GM19035 (cell line): ENCODE measurements around the gene PDE4D.

ENCODE experiments used
- ATAC-seq: cut with Tn5 transposase; IDR thresholded peaks from one replicate; pipeline ENCODE4 v1.9.1; 2021; ENCODE audit not compliant: unreplicated experiment

Gene PDE4D

DNA sequence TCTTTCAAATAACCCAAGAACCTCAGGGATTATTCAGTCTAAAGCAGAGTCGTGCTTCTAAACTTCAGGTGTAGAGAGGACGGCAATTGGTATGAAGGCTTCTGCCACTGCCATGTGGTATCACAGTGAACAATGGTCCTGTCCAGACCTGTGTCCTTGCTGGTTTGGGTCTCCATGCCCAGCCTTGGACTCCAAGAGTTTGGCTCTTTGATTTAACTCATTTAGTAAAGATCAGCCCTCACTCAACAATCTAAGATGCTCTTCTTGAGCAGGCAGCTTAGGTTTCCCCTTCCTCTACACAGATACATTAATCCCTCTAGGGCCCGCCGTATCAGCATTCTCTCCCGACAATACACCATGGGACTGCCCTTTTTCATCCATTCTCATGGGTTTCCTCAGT is 792.7 kb downstream of the PDE4D start:
- ATAC-seq: no peak

DNA sequence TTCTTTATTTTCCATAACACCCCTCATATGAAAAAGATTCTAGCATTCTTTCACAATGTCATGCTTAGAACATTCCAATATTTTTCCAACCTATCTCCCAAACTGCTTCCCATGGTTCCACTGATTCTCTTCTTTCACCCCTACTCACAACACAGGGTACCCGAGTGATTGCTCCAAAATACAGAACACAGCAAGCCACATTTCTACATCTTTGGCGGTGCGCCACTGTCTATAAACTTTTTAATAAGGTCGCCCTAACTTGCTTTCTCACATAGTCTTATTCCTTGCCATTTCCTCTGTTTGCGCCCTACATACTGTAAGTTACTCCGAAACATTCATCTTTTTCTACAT is 793.6 kb downstream of the PDE4D start:
- no peak for ATAC-seq

DNA sequence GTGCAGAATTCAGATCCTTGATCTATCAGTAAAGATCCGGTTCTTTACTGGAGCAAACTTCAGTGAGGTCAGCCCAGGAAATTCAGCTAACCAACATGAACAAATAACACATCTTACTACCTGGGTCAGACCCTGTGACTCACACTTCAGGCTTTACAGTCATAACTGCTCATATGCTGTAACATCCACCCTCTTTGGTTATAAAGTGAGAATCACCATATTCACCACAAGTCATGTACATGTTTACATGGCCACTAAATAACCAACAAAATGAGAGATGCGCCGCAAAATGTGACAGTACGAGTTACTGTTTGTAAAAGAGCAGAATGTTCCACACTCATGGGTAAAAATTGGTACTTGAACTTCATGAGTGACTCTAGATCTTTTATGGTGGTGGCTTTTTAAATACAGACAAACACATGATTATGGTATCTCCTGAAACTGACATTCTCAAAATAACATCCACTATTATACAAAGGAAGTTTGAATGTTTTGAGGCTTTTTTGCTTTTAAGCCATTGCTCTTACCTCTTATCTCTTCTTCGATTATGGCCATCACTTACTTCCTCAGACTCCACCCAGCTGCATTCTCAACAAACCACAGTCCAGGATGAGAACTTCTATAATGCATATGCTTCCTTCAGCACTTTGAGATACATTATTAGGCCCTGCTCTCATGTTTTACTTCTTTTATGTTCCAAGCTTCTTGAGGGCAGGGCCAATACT is 794.1 kb downstream of the PDE4D start:
- ATAC-seq: peak; percentile 92

GRCh38 chr5:59098743-59099142 is 794.8 kb downstream of the PDE4D start:
- no peak for ATAC-seq

GRCh38 chr5:59097712-59098111 is 795.8 kb downstream of the PDE4D start:
- ATAC-seq: no peak

DNA sequence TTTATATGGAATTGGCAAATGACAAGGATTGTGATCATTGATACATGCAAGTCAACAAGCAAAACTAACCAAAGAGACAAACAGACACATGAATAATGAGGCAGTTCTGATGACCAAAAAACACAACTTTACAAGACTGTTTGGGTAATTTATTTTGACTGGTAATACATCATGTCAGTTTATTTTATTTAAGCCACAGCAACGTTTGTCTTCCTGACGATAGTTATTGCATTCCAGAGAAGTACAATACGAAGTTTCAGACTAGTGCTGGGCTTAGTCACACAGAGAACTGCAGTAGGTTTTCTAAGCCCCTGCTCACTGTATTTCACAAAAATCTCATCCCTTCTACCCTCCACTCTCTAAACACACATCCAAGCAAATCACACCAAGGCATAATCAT is 796.4 kb downstream of the PDE4D start:
- ATAC-seq: no peak

DNA sequence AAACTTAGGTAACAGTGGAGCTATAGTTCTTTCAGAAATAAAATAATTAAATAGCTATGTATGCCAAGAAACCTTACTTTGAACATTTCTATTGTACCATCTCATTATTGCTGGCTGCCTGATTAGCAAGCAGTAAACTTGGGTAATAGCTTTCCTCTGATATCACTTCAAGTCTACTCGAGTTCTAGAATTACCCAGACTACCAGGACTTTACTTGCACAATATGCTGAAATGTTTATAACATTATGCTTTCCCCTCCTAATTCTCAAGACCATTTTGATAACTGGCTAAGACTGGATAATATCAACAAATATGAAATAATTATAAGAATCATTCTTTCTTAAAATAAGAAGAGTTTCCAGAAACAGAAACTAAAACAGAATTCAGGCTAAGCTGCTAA is 798.0 kb downstream of the PDE4D start:
- ATAC-seq: no peak

GRCh38 chr5:59094864-59095263 is 798.7 kb downstream of the PDE4D start:
- ATAC-seq: no peak

DNA sequence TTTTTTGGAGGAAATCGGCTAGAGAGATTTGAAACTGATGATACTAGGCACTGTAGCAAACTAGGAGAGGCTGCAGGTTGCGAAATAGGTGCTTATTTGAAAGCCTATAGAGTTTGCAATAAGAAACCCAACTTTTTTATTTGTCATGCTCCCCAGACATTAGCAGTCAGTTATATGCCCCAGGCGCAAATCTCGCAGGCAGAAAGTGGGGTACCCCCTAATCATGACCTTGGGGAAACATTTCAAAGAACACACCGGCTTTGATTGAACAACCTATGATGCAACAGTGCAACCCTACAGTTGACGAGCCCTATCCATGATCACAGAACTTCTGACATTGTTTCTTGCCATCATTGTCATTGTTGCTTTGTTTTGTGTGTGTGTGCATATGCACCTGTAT is 800.2 kb downstream of the PDE4D start:
- ATAC-seq: no peak

DNA sequence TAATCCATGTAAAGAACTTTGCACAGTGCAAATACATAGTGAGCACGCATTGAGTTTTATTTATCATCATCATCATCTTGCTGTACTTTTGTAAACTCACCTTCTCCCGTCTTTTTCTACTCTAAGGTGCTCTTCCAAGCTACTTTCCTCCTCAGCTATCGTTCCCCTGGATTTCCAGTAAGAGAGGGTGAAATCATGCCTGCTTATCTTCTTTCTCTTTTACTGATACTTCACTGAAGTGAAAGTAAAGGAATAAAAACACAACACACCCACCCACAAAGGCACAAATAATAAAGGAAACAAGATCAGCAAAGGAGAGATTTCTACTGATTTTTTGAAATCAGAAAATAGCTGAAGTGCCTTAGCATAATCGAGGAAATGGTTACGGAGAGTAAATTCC is 800.8 kb downstream of the PDE4D start:
- ATAC-seq: no peak

DNA sequence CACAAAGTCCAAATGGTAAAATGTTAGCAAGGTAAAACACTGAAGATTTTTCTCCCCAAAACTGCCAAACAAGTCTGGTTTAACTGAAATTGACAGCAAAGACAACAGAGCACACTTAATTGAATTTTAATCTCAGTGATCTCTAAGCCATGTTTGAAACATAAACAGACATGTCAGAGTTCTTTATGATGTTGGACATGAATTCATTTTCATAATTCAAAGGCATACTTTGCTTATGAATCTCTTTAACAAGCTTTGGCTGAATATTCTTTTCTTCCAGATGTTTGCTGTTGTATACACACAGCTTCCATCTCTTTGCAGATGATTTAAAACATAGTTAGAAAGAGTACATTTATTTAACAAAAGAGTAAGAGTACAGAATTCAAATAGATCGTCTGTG is 801.6 kb downstream of the PDE4D start:
- ATAC-seq: no peak

DNA sequence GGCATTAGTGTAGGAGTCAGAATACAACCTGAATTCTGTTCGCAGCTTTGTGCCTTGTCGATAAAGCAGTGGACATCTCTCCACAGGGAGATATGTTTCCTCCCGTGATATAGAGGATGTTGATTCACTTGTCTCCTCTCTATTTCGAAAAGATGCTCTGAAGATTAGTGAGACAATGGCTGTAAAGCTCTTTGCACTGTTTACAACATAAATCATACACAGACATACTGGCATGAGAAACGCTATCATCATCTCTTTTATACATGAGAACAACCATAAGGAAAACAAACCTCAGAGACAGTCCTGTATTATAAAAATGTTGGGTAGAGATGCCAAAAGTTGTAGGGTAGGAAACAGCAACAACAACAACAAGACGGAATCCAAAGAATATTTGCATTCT is 803.2 kb downstream of the PDE4D start:
- no peak for ATAC-seq

GRCh38 chr5:59089767-59090166 is 803.8 kb downstream of the PDE4D start:
- ATAC-seq: no peak

GRCh38 chr5:59088546-59088945 is 805.0 kb downstream of the PDE4D start:
- ATAC-seq: no peak

DNA sequence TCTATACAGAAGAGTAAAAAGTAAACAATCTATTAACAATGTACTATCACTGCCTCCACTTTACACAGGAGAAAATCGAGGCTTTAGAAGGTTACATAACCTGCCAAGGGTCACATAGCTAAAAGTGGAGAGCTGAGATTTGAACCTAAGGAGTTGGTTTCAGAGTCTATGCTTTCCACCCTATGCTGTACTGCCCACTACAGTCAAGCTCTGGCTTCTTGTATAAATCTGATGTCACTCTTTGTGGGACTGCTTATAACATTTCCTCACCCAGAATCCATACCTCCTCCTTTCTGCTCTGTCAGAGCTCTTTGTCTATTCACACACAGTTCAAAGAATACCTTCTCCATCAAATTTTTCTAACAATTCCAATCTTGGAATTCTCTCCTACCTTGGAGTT is 807.5 kb downstream of the PDE4D start:
- no peak for ATAC-seq

- no peak for ATAC-seq
These were observed 811.8 kb downstream of the PDE4D start for GRCh38 chr5:59081693-59082092.

DNA sequence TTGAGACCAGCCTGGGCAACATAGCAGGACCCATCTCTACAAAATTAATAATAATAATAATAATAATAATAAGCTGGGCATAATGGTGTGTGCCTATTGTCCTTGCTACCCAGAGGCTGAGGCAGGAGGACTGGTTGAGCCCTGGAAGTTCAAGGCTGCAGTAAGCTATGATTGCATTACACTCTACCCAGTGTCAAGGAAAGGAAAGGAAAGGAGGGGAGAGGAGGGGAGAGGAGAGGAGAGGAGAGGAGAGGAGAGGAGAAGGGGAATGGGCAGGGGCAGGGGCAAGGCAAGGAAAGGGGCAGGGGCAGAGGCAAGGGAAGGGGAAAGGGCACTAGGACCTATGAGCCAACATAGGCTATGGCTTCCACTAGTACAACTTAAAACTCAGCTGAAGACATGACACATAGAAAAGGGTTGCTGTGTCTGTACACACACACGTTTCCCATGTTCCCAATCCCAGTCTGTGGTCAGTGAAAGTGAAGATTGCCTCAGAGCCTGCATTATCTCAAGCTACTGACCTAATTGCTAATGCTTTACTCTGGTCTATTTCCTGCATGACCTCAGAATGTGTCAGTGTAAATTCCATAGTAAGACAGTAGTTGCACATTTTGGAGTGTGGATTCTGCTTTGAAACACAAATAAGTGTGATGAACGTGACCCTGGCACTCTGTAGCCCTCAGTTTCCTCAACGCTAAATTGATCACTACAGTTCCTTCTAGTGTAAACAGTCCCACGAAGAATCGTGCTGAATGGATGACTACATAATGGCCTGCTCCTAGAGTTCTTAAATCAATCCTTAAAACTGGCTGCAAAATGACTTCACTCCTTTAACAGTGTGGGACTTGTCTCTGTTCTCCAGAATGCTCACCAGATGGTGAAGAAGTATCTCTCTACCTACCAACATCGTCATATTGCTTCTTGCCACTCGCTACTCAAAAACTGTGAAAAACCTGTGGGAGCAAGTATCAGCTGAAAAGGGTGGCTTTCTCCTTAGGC is 813.6 kb downstream of the PDE4D start:
- no peak for ATAC-seq

GRCh38 chr5:59071755-59072549 is 821.6 kb downstream of the PDE4D start:
- no peak for ATAC-seq

GRCh38 chr5:59069438-59070079 is 824.0 kb downstream of the PDE4D start:
- ATAC-seq: no peak

GRCh38 chr5:59067956-59068656 is 825.4 kb downstream of the PDE4D start:
- no peak for ATAC-seq
